ENCODE data around the gene UAP1L1. TPM values are rescaled to one million over a fixed set of nuclear protein-coding genes. Genes with fewer than 3 reads are reported as not detected.
A peak's percentile ranks its signal among the peaks of the same experiment; 100 is the strongest.

Gene UAP1L1
- total and polyA plus RNA-seq, 9 of the 15 experiments (the other 6 are each of a cell fraction or from before 2014, with no cell fraction given): 0.20 to 8.6 (median 3.7) TPM

DNA sequence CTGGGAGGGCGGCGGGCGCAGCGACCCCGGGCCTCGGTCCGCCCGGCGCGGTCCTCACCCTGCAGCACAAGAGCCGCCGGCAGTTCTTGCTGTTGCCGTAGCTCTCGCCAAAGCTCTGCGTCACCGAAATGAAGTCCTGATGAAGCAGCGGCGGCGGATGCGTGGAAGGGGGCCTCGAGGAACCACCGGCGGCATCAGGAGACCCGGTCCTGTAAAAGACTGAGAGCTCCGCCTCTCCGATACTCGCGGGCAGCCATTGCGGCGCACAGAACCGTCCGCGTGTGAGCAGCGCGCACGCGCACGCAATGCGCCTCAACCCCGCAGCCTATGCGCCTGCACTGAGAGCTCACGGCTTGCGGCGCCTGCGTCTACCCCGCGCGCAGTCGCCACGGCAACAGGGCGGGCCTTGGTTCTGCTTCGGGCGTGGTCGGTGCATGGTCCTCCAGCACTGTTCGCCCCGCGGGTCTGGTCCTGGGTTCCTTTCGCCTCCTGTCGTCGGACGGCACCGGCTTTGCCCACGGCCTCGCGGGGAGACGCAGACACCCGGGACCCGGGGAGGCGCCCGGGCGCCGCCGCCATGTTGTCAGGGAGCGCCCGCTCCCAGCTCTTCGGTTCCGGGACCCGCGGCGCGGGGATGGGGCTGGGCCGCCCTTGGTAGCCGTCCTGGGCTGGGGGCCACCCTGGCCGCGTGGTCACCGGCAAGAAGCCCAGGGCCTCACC, 52.3 kb downstream of the UAP1L1 start (continued):
- TF ChIP-seq MBD2 (IDR thresholded peaks at IDR 0.05; ENCODE audit: borderline replicate concordance, low read depth) (peak; percentile 61; the same call in 1 of the 2 replicates), ZMIZ1 (IDR thresholded peaks at IDR 0.05; ENCODE audit: low read depth in 2 of 2, low read length in 2 of 2) (no peak), ZFX (CRISPR knock-in tag; IDR thresholded peaks at IDR 0.05) (peak; percentile 39; the same call in 1 of the 2 replicates), SIN3A (IDR thresholded peaks at IDR 0.05; ENCODE audit: borderline replicate concordance in 2 of 2, control insufficient read depth in 1 of 2, low read depth in 2 of 2, low read length in 2 of 2) (peak; percentile 51 to 64; a peak in 2 of 4 replicates), RERE (CRISPR knock-in tag; IDR thresholded peaks at IDR 0.05; ENCODE audit: borderline replicate concordance) (no peak), ELK1 (CRISPR knock-in tag; IDR thresholded peaks at IDR 0.05) (no peak), RREB1 (CRISPR knock-in tag; IDR thresholded peaks at IDR 0.05) (0 out of 2 replicates have a peak, but pooled peaks have one; percentile 26), MCM7 (IDR thresholded peaks at IDR 0.05) (no peak), KDM5B (IDR thresholded peaks at IDR 0.05; ENCODE audit: insufficient replicate concordance, low read depth, low read length) (peak; percentile 57)

Data from K562 (cell line).